ENCODE measurements around the gene GPR155. TPM values are rescaled to one million over a fixed set of nuclear protein-coding genes. Genes with fewer than 3 reads are reported as not detected.
"Not testable (repeated sequence)": the region's sequence is repeated elsewhere in the genome, so short reads cannot be mapped to it uniquely, and the experiment has no call there.

The GPR155 gene
- total and polyA plus RNA-seq, 5 experiments from 2014 or later = 9.7 to 27.2 (median 19.5) TPM

- Mint-ChIP-seq H3K27me3 (no peaks in the 10 kb centered on the region), H3K4me1 (no peaks in the 10 kb centered on the region), H3K4me3 (no peak overlapping the region), H3K27ac (no peak overlapping the region), H3K36me3 (peaks cover 15 to 64% (median 60%) of the 10 kb centered on the region in 3 donors), H3K9me3 (peaks cover 0 to 13% (median 6%) of the 10 kb centered on the region in 9 donors)
- POLR2A ChIA-PET = no interaction called here
- DNase-seq (no peak), ATAC-seq (no peak)
These were observed 54.9 kb downstream of the GPR155 start for GRCh38 chr2:174431902-174432301.

GRCh38 chr2:174430066-174430465 is 56.8 kb downstream of the GPR155 start:
- DNase-seq (no peak), ATAC-seq (no peak)
- Mint-ChIP-seq H3K36me3 (peaks cover 15 to 55% (median 52%) of the 10 kb centered on the region in 3 donors), H3K4me3 (no peak overlapping the region), H3K9me3 (peaks cover 0 to 13% (median 6%) of the 10 kb centered on the region in 9 donors), H3K27me3 (no peaks in the 10 kb centered on the region), H3K27ac (no peak overlapping the region), H3K4me1 (no peaks in the 10 kb centered on the region)
- POLR2A ChIA-PET = no interaction called here

- POLR2A ChIA-PET = no interaction called here
- DNase-seq (no peak), ATAC-seq (no peak)
- H3K4me3 Mint-ChIP-seq = no peak overlapping the region
- H3K27me3 Mint-ChIP-seq = no peaks in the 10 kb centered on the region
- no peak overlapping the region for H3K27ac Mint-ChIP-seq
- peaks cover 0 to 13% (median 6%) of the 10 kb centered on the region in 9 donors for H3K9me3 Mint-ChIP-seq
- no peaks in the 10 kb centered on the region for H3K4me1 Mint-ChIP-seq
- H3K36me3 Mint-ChIP-seq = peaks cover 12 to 55% (median 46%) of the 10 kb centered on the region in 3 donors
These were observed 58.6 kb downstream of the GPR155 start for GRCh38 chr2:174428214-174428613.

- POLR2A ChIA-PET = no interaction called here
- peaks cover 0 to 6% (median 0%) of the 10 kb centered on the region in 4 donors for H3K4me1 Mint-ChIP-seq
- ATAC-seq = no peak
- peaks cover 0 to 42% (median 18%) of the 10 kb centered on the region in 3 donors for H3K36me3 Mint-ChIP-seq
- DNase-seq = no peak
- H3K4me3 Mint-ChIP-seq = no peak overlapping the region
- H3K27me3 Mint-ChIP-seq = no peaks in the 10 kb centered on the region
- no peaks in the 10 kb centered on the region for H3K9me3 Mint-ChIP-seq
- no peak overlapping the region for H3K27ac Mint-ChIP-seq
These were observed 74.6 kb downstream of the GPR155 start for GRCh38 chr2:174412256-174412655.

GRCh38 chr2:174410039-174410438 is 76.8 kb downstream of the GPR155 start:
- H3K27ac Mint-ChIP-seq = peak overlapping the region in 1 of 10 donors; percentile 82
- H3K9me3 Mint-ChIP-seq, H3K4me1 Mint-ChIP-seq, DNase-seq, ATAC-seq, H3K27me3 Mint-ChIP-seq, POLR2A ChIA-PET: not testable (repeated sequence)
- H3K36me3 Mint-ChIP-seq = peaks cover 0 to 35% (median 18%) of the 10 kb centered on the region in 3 donors
- peak overlapping the region in 2 of 10 donors; percentile 57 to 82 for H3K4me3 Mint-ChIP-seq

- no peak overlapping the region for H3K27ac Mint-ChIP-seq
- H3K27me3 Mint-ChIP-seq = no peaks in the 10 kb centered on the region
- H3K4me1 Mint-ChIP-seq = peaks cover 0 to 5% (median 3%) of the 10 kb centered on the region in 4 donors
- H3K9me3 Mint-ChIP-seq = peaks cover 0 to 4% (median 0%) of the 10 kb centered on the region in 9 donors
- POLR2A ChIA-PET = no interaction called here
- no peak overlapping the region for H3K4me3 Mint-ChIP-seq
- ATAC-seq (no peak), DNase-seq (no peak)
- H3K36me3 Mint-ChIP-seq = peaks cover 0 to 39% (median 16%) of the 10 kb centered on the region in 3 donors
These were observed 83.2 kb downstream of the GPR155 start for GRCh38 chr2:174403628-174404027.

- DNase-seq = no peak
- no peak for ATAC-seq
- Mint-ChIP-seq H3K27me3 (no peaks in the 10 kb centered on the region), H3K4me3 (no peak overlapping the region), H3K4me1 (peaks cover 4 to 27% (median 20%) of the 10 kb centered on the region in 4 donors), H3K27ac (no peak overlapping the region), H3K36me3 (peaks cover 0 to 39% (median 16%) of the 10 kb centered on the region in 3 donors), H3K9me3 (peaks cover 0 to 4% (median 0%) of the 10 kb centered on the region in 9 donors)
- POLR2A ChIA-PET = no interaction called here
These were observed 86.0 kb downstream of the GPR155 start for GRCh38 chr2:174400853-174401252.

- POLR2A ChIA-PET = no interaction called here
- Mint-ChIP-seq H3K36me3 (peaks cover 0 to 39% (median 16%) of the 10 kb centered on the region in 3 donors), H3K9me3 (peaks cover 0 to 4% (median 0%) of the 10 kb centered on the region in 9 donors), H3K27me3 (no peaks in the 10 kb centered on the region), H3K4me1 (peaks cover 5 to 35% (median 33%) of the 10 kb centered on the region in 4 donors), H3K27ac (no peak overlapping the region), H3K4me3 (no peak overlapping the region)
- DNase-seq (no peak), ATAC-seq (no peak)
These were observed 87.7 kb downstream of the GPR155 start for GRCh38 chr2:174399171-174399570.

- Mint-ChIP-seq H3K4me3 (no peak overlapping the region), H3K4me1 (peaks cover 10 to 48% (median 43%) of the 10 kb centered on the region in 4 donors), H3K27me3 (no peaks in the 10 kb centered on the region), H3K27ac (peak overlapping the region in 3 of 10 donors; percentile 2 to 56 (median 3)), H3K36me3 (peaks cover 0 to 34% (median 8%) of the 10 kb centered on the region in 3 donors), H3K9me3 (no peaks in the 10 kb centered on the region)
- DNase-seq (no peak), ATAC-seq (no peak)
- POLR2A ChIA-PET = no interaction called here
These were observed 89.1 kb downstream of the GPR155 start for GRCh38 chr2:174397773-174398172.

GRCh38 chr2:174395969-174396630 is 90.7 kb downstream of the GPR155 start:
- POLR2A ChIA-PET = interaction anchor here (1.4 kb wide), 1 partner anchor 148 kb away, joined by 4 read pairs; the partner anchor contains the start of gene OLA1
- Mint-ChIP-seq H3K4me1 (peaks cover 18 to 60% (median 58%) of the 10 kb centered on the region in 4 donors), H3K27ac (peak overlapping the region; percentile 98 to 100 (median 99)), H3K4me3 (peak overlapping the region; percentile 94 to 100 (median 99)), H3K9me3 (no peaks in the 10 kb centered on the region), H3K27me3 (no peaks in the 10 kb centered on the region), H3K36me3 (peaks cover 0 to 32% (median 13%) of the 10 kb centered on the region in 3 donors)
- ATAC-seq (peak; percentile 62 to 64), DNase-seq (peak in 1 of 10 donors; percentile 16)

GRCh38 chr2:174395284-174395968 is 91.4 kb downstream of the GPR155 start, which contains the start of gene SCRN3:
Gene SCRN3 (plus strand): TSS chr2:174395730. CDS start chr2:174398284, 2,554 bp downstream.
- Mint-ChIP-seq H3K36me3 (peaks cover 1 to 33% (median 17%) of the 10 kb centered on the region in 3 donors), H3K4me1 (peaks cover 19 to 66% (median 64%) of the 10 kb centered on the region in 4 donors), H3K9me3 (no peaks in the 10 kb centered on the region), H3K4me3 (peak within 1 kb of the TSS; percentile 94 to 100 (median 99)), H3K27ac (peak within 1 kb of the TSS; percentile 98 to 100 (median 99)), H3K27me3 (no peaks in the 10 kb centered on the region)
- peak; percentile 64 to 91 (median 84) for DNase-seq
- POLR2A ChIA-PET = interaction anchor here (1.4 kb wide), 1 partner anchor 147 kb away, joined by 4 read pairs; the partner anchor contains the start of gene OLA1
- peak; percentile 88 for ATAC-seq

- POLR2A ChIA-PET = interaction anchor here (0.7 kb wide), 1 partner anchor 176 kb away, joined by 4 read pairs; no protein-coding TSS in a partner anchor
- H3K4me3 Mint-ChIP-seq = peak overlapping the region in 9 of 10 donors; percentile 2 to 56 (median 22)
These were observed 94.1 kb downstream of the GPR155 start for GRCh38 chr2:174392706-174393105.

More at GRCh38 chr2:174392706-174393105, 94.1 kb downstream of the GPR155 start:
- DNase-seq (no peak), ATAC-seq (no peak)
- Mint-ChIP-seq H3K36me3 (peaks cover 11 to 49% (median 24%) of the 10 kb centered on the region in 3 donors), H3K27me3 (no peaks in the 10 kb centered on the region), H3K27ac (peak overlapping the region in 8 of 10 donors; percentile 4 to 66 (median 44)), H3K9me3 (no peaks in the 10 kb centered on the region), H3K4me1 (peaks cover 30 to 78% (median 74%) of the 10 kb centered on the region in 4 donors)

Measured in naive thymus-derived CD8-positive, alpha-beta T cell (primary cell).